Neuronal stem cell (in vitro differentiated cells): Measurements from ENCODE around the gene NKX2-2.

Experiments
- DNase-seq: peaks from one replicate; pipeline ENCODE4 v3.0.0-alpha.2; 2013; ENCODE audit warnings: low spot score
- H2AFZ ChIP-seq: one replicate; pipeline ENCODE4 v1.6.1; 2013; ENCODE audit warnings: mild to moderate bottlenecking, low read length, inconsistent platforms
- H2AK5ac ChIP-seq: 2 replicates; pipeline ENCODE4 v1.6.1; 2013; ENCODE audit warnings: low read depth, mild to moderate bottlenecking, inconsistent platforms, low read length, moderate library complexity, mixed read lengths
- H2BK120ac ChIP-seq: 2 replicates; pipeline ENCODE4 v1.6.1; 2013; ENCODE audit warnings: low read depth, mild to moderate bottlenecking, inconsistent platforms, low read length, moderate library complexity, mixed read lengths
- H2BK12ac ChIP-seq: one replicate; pipeline ENCODE4 v1.6.1; 2013; ENCODE audit warnings: low read length, inconsistent platforms
- H2BK15ac ChIP-seq: 2 replicates; pipeline ENCODE4 v1.6.1; 2013; ENCODE audit warnings: mild to moderate bottlenecking, low read length, inconsistent platforms, mixed read lengths
- H2BK5ac ChIP-seq: one replicate; pipeline ENCODE4 v1.6.1; 2013; ENCODE audit warnings: inconsistent platforms, mild to moderate bottlenecking, low read length, moderate library complexity
- H3K14ac ChIP-seq: one replicate; pipeline ENCODE4 v1.6.1; 2013; ENCODE audit warnings: low read length, inconsistent platforms
- H3K18ac ChIP-seq: 2 replicates; pipeline ENCODE4 v1.6.1; 2013; ENCODE audit warnings: low read length, inconsistent platforms
- H3K23ac ChIP-seq: 2 replicates; pipeline ENCODE4 v1.6.1; 2013; ENCODE audit warnings: low read depth, mild to moderate bottlenecking, mixed read lengths, low read length, inconsistent platforms; ENCODE audit not compliant: poor library complexity
- H3K27ac ChIP-seq: replicated peaks from 3 replicates; pipeline ENCODE4 v1.5.1; 2013; ENCODE audit warnings: low read length, inconsistent platforms
- H3K27me3 ChIP-seq, 3 experiments: 2 replicates each; pipeline ENCODE4 v1.6.1; 2013; ENCODE audit warnings: low read length in 3 of 3, mild to moderate bottlenecking in 2 of 3, inconsistent platforms in 1 of 3, low read depth in 1 of 3, mixed read lengths in 1 of 3, moderate library complexity in 1 of 3; ENCODE audit not compliant: control insufficient read depth in 3 of 3, insufficient read depth in 3 of 3
- H3K36me3 ChIP-seq, 2 donors: replicated peaks in 1 of 2; 2 replicates each; pipeline ENCODE4 v1.6.1; 2013; ENCODE audit warnings: low read length in 2 of 2; ENCODE audit not compliant: control insufficient read depth in 2 of 2, insufficient read depth in 2 of 2
- H3K4ac ChIP-seq: 2 replicates; pipeline ENCODE4 v1.6.1; 2013; ENCODE audit warnings: inconsistent platforms, mild to moderate bottlenecking, low read length, moderate library complexity
- H3K4me1 ChIP-seq, 2 donors: 1 replicate in 1 of 2; 2 replicates in 1 of 2; pipeline ENCODE4 v1.6.1; 2013; ENCODE audit warnings: low read length in 2 of 2, low read depth in 1 of 2; ENCODE audit not compliant: control insufficient read depth in 2 of 2, insufficient read depth in 1 of 2
- H3K4me2 ChIP-seq: one replicate; pipeline ENCODE4 v1.6.1; 2013; ENCODE audit warnings: mild to moderate bottlenecking, low read length, inconsistent platforms; ENCODE audit not compliant: insufficient read depth, poor library complexity, severe bottlenecking
- H3K4me3 ChIP-seq, 2 donors: 2 replicates each; pipeline ENCODE4 v1.5.1; 2013; ENCODE audit warnings: low read length in 2 of 2, mild to moderate bottlenecking in 2 of 2, inconsistent platforms in 1 of 2, moderate library complexity in 1 of 2
- H3K79me1 ChIP-seq: one replicate; pipeline ENCODE4 v1.6.1; 2013; ENCODE audit warnings: low read depth, mild to moderate bottlenecking, inconsistent platforms, low read length, moderate library complexity
- H3K9ac ChIP-seq: one replicate; pipeline ENCODE4 v1.6.1; 2013; ENCODE audit warnings: mild to moderate bottlenecking, low read depth, low read length, inconsistent platforms; ENCODE audit not compliant: poor library complexity
- H3K9me3 ChIP-seq, 2 donors: replicated peaks in 1 of 2; 2 replicates each; pipeline versions ENCODE3 to v1.6.1; 2013; ENCODE audit warnings: low read length in 2 of 2, mild to moderate bottlenecking in 2 of 2, inconsistent platforms in 1 of 2, low read depth in 1 of 2, mixed read lengths in 1 of 2, moderate library complexity in 1 of 2; ENCODE audit not compliant: control insufficient read depth in 2 of 2, insufficient read depth in 1 of 2
- H4K8ac ChIP-seq: one replicate; pipeline ENCODE4 v1.6.1; 2013; ENCODE audit warnings: low read depth, mild to moderate bottlenecking, inconsistent platforms, low read length, moderate library complexity
- H4K91ac ChIP-seq: one replicate; pipeline ENCODE4 v1.6.1; 2013; ENCODE audit warnings: low read length, low read depth, mild to moderate bottlenecking, inconsistent platforms; ENCODE audit not compliant: poor library complexity
- WGBS, 2 donors: extraction: QIAGEN DNeasy Blood & Tissue Kit; methylation state at CpG; one replicate each; pipeline ENCODE4 v1.1.7; 2013; ENCODE audit warnings: missing lambda C conversion rate in 2 of 2, mixed read lengths in 1 of 2; ENCODE audit not compliant: insufficient read length in 2 of 2, insufficient replicate concordance in 1 of 2; ENCODE audit errors: extremely low coverage in 2 of 2; 5-methylcytosine and 5-hydroxymethylcytosine counted together

The NKX2-2 gene

GRCh38 chr20:21534886-21535285, 21.0 kb upstream of the NKX2-2 start:
- Histone ChIP-seq H2BK15ac (no peak overlapping the region), H3K9ac (no peak overlapping the region), H3K4me2 (no peak overlapping the region), H2AFZ (no peak overlapping the region), H4K91ac (no peak overlapping the region), H2BK5ac (no peak overlapping the region), H3K27me3 (peaks cover 0 to 9% (median 0%) of the 10 kb centered on the region in 3 experiments), H3K27ac (no peak overlapping the region), H3K18ac (no peak overlapping the region), H3K14ac (no peak overlapping the region), H3K4ac (no peak overlapping the region), H2BK120ac (no peak overlapping the region), H2BK12ac (no peak overlapping the region), H2AK5ac (no peak overlapping the region), H4K8ac (no peak overlapping the region), H3K4me1 (no peaks in the 10 kb centered on the region), H3K9me3 (no peaks in the 10 kb centered on the region), H3K36me3 (no peaks in the 10 kb centered on the region), H3K23ac (no peak overlapping the region), H3K4me3 (no peak overlapping the region), H3K79me1 (no peaks in the 10 kb centered on the region)
- WGBS, 2 donors = no CpG with 5 or more reads among the region's 2 CpGs
- no peak for DNase-seq

- Histone ChIP-seq H3K14ac (no peak overlapping the region), H3K36me3 (no peaks in the 10 kb centered on the region), H2AFZ (no peak overlapping the region), H3K4ac (no peak overlapping the region), H3K27me3 (peaks cover 0 to 9% (median 0%) of the 10 kb centered on the region in 3 experiments), H3K9ac (no peak overlapping the region), H2BK12ac (no peak overlapping the region), H3K4me3 (no peak overlapping the region), H2BK15ac (no peak overlapping the region), H2AK5ac (no peak overlapping the region), H3K4me2 (no peak overlapping the region), H3K18ac (no peak overlapping the region), H4K91ac (no peak overlapping the region), H3K79me1 (no peaks in the 10 kb centered on the region), H2BK5ac (no peak overlapping the region), H3K23ac (no peak overlapping the region), H4K8ac (no peak overlapping the region), H2BK120ac (no peak overlapping the region), H3K9me3 (no peaks in the 10 kb centered on the region), H3K4me1 (no peaks in the 10 kb centered on the region), H3K27ac (no peak overlapping the region)
- no peak for DNase-seq
- no CpG with 5 or more reads among the region's 2 CpGs for WGBS, 2 donors
These were observed 20.6 kb upstream of the NKX2-2 start for GRCh38 chr20:21534453-21534852.

GRCh38 chr20:21529863-21530262, 16.0 kb upstream of the NKX2-2 start:
- no peak overlapping the region for H3K18ac ChIP-seq
- no peak overlapping the region for H3K23ac ChIP-seq
- H3K79me1 ChIP-seq = no peaks in the 10 kb centered on the region
- no peak overlapping the region for H3K9ac ChIP-seq
- no peaks in the 10 kb centered on the region for H3K9me3 ChIP-seq
- no peak for DNase-seq
- H4K91ac ChIP-seq = no peak overlapping the region
- peaks cover 4 to 42% (median 18%) of the 10 kb centered on the region in 3 experiments for H3K27me3 ChIP-seq
- H3K36me3 ChIP-seq = no peaks in the 10 kb centered on the region
- WGBS, 2 donors = no CpG with 5 or more reads among the region's 6 CpGs
- no peak overlapping the region for H3K14ac ChIP-seq
- no peak overlapping the region for H2AFZ ChIP-seq
- no peak overlapping the region for H3K4me2 ChIP-seq
- H3K27ac ChIP-seq = no peak overlapping the region
- H2BK15ac ChIP-seq = no peak overlapping the region
- H2AK5ac ChIP-seq = no peak overlapping the region
- H2BK5ac ChIP-seq = no peak overlapping the region
- no peak overlapping the region for H3K4me3 ChIP-seq
- no peak overlapping the region for H2BK120ac ChIP-seq
- no peak overlapping the region for H2BK12ac ChIP-seq
- no peak overlapping the region for H3K4ac ChIP-seq
- H3K4me1 ChIP-seq = no peaks in the 10 kb centered on the region
- H4K8ac ChIP-seq = no peak overlapping the region

- Histone ChIP-seq H3K79me1 (no peaks in the 10 kb centered on the region), H2AFZ (no peak overlapping the region), H3K18ac (no peak overlapping the region), H3K4me1 (no peaks in the 10 kb centered on the region), H3K4me3 (no peak overlapping the region), H3K23ac (no peak overlapping the region), H2BK5ac (no peak overlapping the region), H3K27ac (no peak overlapping the region), H3K9me3 (peaks cover 0 to 2% of the 10 kb centered on the region in 2 donors), H2BK12ac (no peak overlapping the region), H2AK5ac (no peak overlapping the region), H2BK120ac (no peak overlapping the region), H4K8ac (no peak overlapping the region), H3K14ac (no peak overlapping the region), H3K4ac (no peak overlapping the region), H3K9ac (no peak overlapping the region), H3K4me2 (no peak overlapping the region), H3K36me3 (no peaks in the 10 kb centered on the region), H4K91ac (no peak overlapping the region), H2BK15ac (no peak overlapping the region), H3K27me3 (peaks cover 4 to 48% (median 28%) of the 10 kb centered on the region in 3 experiments)
- no peak for DNase-seq
- no CpG with 5 or more reads among the region's 5 CpGs for WGBS, 2 donors
These were observed 15.0 kb upstream of the NKX2-2 start for GRCh38 chr20:21528870-21529269.
